Muscle layer of duodenum (tissue), 2 donors: ENCODE measurements around the gene SMAD4.
"Not testable (repeated sequence)": the region's sequence is repeated elsewhere in the genome, so short reads cannot be mapped to it uniquely, and the experiment has no call there.

Experiments
- H3K27ac ChIP-seq: one replicate; pipeline ENCODE4 v1.7.0; 2013; ENCODE audit warnings: mild to moderate bottlenecking, low read length
- H3K27me3 ChIP-seq: one replicate; pipeline ENCODE4 v1.7.0; 2013; ENCODE audit warnings: low read depth, mild to moderate bottlenecking, control low read depth, low read length
- H3K36me3 ChIP-seq, 2 donors: one replicate each; pipeline ENCODE4 v1.7.0; 2013; ENCODE audit warnings: low read length in 2 of 2, control low read depth in 1 of 2, mild to moderate bottlenecking in 1 of 2; ENCODE audit not compliant: insufficient read depth in 2 of 2, control insufficient read depth in 1 of 2
- H3K4me1 ChIP-seq, 2 donors: one replicate each; pipeline ENCODE4 v1.7.0; 2013; ENCODE audit warnings: low read length in 2 of 2, mild to moderate bottlenecking in 2 of 2, control low read depth in 1 of 2, moderate library complexity in 1 of 2; ENCODE audit not compliant: insufficient read depth in 2 of 2, control insufficient read depth in 1 of 2
- H3K4me3 ChIP-seq, 2 donors: one replicate each; pipeline ENCODE4 v1.7.0; 2013; ENCODE audit warnings: low read length in 2 of 2, low read depth in 1 of 2, mild to moderate bottlenecking in 1 of 2
- H3K9me3 ChIP-seq, 2 donors: one replicate each; pipeline ENCODE4 v1.7.0; 2013; ENCODE audit warnings: low read length in 2 of 2, control low read depth in 1 of 2, mild to moderate bottlenecking in 1 of 2; ENCODE audit not compliant: control insufficient read depth in 1 of 2
- donor health status: healthy.

SMAD4 gene

DNA sequence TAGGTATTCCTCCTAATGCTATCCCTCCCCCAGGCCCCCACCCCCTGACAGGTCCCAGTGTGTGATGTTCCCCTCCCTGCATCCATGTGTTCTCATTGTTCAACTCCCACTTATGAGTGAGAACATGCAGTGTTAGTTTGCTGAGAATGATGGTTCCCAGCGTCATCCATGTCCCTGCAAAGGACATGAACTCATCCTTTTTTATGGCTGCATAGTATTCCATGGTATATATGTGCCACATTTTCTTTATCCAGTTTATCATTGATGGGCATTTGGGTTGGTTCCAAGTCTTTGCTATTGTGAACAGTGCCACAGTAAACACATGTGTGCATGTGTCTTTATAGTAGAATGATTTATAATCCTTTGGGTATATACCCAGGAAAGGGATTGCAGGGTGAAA, 63.0 kb downstream of the SMAD4 start:
- H3K27ac ChIP-seq, H3K4me1 ChIP-seq, H3K36me3 ChIP-seq, H3K27me3 ChIP-seq, H3K9me3 ChIP-seq, H3K4me3 ChIP-seq: not testable (repeated sequence)

DNA sequence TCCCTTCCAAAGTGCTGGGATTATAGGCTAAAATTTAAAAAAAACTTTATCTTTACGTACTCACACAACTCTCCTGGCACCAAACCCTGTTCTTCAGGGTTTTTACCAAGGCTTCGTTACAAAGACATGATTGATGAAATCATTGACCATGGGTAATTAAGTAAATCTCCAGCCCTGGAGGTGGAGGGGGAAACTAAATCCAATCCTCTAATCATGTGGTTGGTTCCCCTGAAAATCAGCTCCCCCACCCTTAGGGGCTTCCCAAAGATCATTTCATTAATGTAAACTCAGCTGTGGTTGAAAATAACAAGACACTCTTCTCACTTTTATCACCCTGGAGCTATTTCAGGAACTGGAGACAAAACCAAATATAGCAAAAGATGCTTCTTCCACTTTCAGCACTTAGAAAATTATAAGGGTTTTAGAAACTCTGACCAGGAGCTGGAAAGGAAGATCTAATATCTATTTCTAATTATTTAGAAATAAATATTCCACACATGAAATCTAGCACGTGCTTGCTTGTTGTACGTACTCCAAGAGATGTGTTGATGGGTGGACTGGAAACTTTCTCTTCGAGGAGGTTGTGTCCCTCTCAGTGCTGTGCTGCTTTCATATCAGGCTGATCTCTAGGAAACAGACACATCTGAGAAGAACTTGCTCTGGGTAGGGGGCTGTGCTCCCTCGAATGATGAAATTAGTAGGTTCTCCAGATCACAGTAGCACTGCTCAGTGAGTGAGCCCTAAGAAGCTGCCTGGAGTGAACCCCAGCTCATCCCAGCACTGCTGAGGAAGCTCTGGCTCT, 67.2 kb downstream of the SMAD4 start:
- no peak overlapping the region for H3K27ac ChIP-seq
- H3K27me3 ChIP-seq: no peaks in the 10 kb centered on the region
- peaks cover 0 to 3% of the 10 kb centered on the region in 2 donors for H3K4me1 ChIP-seq
- H3K36me3 ChIP-seq: no peaks in the 10 kb centered on the region
- peaks cover 0 to 2% of the 10 kb centered on the region in 2 donors for H3K9me3 ChIP-seq
- H3K4me3 ChIP-seq: no peak overlapping the region

DNA sequence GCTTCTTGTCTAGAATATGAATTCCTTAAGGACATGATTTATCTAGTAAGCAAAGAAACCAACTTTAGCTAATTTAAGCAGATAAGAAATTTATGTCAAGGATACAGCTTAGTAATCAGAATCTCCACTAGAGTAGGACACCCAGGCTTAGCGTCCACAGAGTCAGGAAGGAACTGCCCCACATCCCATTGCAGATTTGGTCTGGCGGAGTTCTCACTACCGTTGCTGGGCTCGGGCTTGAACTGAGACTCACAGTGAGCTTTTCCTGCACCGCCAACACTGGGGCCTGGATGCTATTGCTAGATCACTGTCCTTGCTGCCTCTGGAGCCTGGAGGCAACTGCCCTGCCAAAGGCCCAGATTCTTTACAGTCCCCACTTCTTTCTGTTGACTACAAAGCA, 68.1 kb downstream of the SMAD4 start:
- Histone ChIP-seq H3K4me1 (peaks cover 0 to 3% of the 10 kb centered on the region in 2 donors), H3K36me3 (no peaks in the 10 kb centered on the region), H3K4me3 (no peak overlapping the region), H3K27me3 (no peaks in the 10 kb centered on the region), H3K9me3 (peaks cover 0 to 3% of the 10 kb centered on the region in 2 donors), H3K27ac (no peak overlapping the region)

DNA sequence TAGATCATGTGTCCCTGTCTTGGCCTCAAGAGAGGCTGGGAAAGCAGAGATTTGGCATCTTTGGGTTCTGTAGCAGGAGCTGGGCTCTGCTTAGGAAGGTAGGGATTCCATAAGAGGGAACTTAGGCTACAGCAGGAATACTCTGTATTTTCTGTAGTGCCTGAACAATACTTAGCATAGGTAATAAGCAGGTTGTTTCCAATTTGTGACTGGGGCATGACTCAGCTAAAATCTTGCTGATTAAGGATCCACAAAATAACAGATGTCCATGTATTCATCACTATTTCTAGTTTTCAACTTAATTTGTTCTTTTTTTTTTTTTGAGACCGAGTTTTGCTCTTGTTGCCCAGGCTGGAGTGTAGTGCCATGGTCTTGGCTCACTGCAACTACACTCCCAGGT, 68.5 kb downstream of the SMAD4 start:
- no peak overlapping the region for H3K4me3 ChIP-seq
- H3K27me3 ChIP-seq: no peaks in the 10 kb centered on the region
- peaks cover 0 to 3% of the 10 kb centered on the region in 2 donors for H3K4me1 ChIP-seq
- H3K27ac ChIP-seq: no peak overlapping the region
- no peaks in the 10 kb centered on the region for H3K36me3 ChIP-seq
- H3K9me3 ChIP-seq: peaks cover 0 to 3% of the 10 kb centered on the region in 2 donors

DNA sequence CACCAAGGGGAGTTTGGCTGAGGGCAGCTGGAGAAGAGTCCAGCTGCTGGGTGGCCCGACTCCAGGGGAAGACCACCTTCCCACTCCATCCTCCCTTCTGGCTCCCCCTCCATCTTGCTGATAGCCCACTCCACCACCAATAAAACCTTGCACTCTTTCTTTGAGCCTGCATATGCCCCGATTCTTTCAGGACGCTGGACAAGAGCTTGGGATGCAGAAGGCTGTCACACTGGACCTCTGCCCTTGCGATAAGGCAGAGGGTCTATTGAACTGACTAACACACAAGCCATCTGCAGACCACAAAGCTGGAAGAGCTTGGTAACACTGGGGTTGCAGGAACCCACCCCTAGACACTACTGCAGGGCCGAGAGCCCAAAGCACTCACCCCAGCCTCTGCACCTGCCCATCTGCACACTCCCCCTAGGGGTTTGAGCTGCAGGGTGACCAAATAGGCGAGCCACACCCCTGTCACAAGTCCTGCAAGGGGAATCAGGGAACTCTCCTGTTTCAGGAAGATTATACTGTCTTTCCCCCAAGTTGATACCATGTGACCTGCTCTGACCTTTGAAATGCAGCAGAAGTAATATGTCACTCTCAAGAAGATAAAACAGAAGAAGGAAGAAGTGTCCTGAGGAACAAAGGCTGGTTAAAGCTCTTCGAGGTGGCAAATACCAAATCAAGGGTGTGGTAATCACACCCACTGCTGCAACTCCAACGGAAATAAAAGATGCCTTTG, 70.5 kb downstream of the SMAD4 start:
- Histone ChIP-seq H3K4me3 (no peak overlapping the region), H3K27me3 (no peaks in the 10 kb centered on the region), H3K4me1 (peaks cover 0 to 3% of the 10 kb centered on the region in 2 donors), H3K27ac (no peak overlapping the region), H3K9me3 (peaks cover 0 to 3% of the 10 kb centered on the region in 2 donors), H3K36me3 (no peaks in the 10 kb centered on the region)

DNA sequence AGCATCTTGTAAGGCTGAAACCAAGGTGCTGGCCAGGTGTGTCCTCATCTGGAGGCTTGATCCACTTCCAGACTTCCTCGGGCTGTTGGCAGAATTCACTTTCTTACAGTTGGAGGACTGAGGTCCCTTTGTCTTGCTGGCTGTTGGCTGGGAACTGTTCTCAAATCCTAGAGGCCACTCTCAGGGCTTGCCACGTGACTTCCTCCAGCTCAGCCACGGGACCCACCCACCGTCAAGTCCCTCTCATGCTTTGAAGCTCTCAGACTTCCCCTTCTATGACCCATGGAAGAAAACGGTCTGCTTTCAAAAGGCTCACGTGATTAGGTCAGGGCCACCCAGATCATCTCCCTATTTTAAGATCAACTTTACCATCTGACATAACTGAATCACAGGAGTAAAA, 77.1 kb downstream of the SMAD4 start:
- H3K36me3 ChIP-seq: no peaks in the 10 kb centered on the region

DNA sequence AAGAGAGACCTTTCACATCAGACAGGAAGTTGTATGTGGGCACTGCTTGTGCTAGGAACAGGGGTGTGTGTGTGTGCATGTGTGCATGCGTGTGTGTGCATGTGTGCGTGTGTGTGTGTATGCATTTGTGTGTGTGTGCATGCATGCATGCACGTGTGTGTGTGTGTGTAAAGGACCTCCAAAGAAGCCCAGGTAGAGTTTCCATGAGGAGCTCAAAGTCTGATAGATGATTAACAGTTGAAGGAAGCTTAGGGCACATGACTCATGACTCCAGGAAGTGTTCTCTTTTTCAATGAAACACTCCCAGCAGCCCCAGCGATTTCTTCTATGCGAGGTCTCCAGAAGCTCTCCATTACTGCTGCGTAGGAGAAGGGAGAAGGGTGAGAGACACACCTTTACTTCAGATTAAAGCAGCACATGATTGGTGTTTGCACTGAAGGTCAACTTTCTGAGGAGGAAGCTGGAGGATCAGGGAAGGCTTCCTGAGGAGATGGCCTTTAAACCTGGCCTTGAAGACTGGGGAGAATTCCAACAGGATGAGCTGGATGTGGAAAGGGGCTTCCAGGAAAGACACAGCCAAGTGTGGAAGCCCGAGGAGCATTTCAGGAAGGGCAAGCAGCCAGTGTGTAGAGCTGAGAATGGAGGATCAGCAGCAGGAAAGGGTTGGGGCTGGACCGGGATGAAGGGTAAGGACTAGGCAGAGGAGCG, 77.7 kb downstream of the SMAD4 start:
- no peaks in the 10 kb centered on the region for H3K4me1 ChIP-seq
- H3K4me3 ChIP-seq: no peak overlapping the region
- H3K9me3 ChIP-seq: no peaks in the 10 kb centered on the region
- no peaks in the 10 kb centered on the region for H3K36me3 ChIP-seq
- H3K27ac ChIP-seq: no peak overlapping the region
- H3K27me3 ChIP-seq: no peaks in the 10 kb centered on the region

More for the DNA sequence above, 77.1 kb downstream of the SMAD4 start:
- H3K27me3 ChIP-seq: no peaks in the 10 kb centered on the region
- no peak overlapping the region for H3K4me3 ChIP-seq
- no peak overlapping the region for H3K27ac ChIP-seq
- H3K9me3 ChIP-seq: peaks cover 0 to 2% of the 10 kb centered on the region in 2 donors
- no peaks in the 10 kb centered on the region for H3K4me1 ChIP-seq

DNA sequence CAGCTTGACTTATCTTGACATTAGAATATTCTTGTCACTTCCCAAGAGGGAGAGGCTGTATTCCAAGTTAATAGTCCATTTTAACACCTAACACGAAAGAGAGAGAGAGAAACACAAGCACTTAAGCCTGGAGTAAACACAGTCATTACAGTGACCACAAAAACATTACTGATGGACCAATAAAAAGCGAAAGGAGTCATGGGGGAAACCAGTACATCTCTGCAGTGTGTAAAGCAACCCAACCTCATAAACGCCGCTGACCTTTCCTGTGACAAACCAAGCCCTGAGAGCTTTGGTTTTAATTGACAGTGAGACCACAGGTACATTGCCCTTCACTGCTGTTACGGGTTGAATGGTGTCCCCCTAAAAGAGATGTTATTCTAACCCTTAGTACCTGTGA, 78.3 kb downstream of the SMAD4 start:
- Histone ChIP-seq H3K27ac (no peak overlapping the region), H3K4me1 (no peaks in the 10 kb centered on the region), H3K36me3 (no peaks in the 10 kb centered on the region), H3K27me3 (no peaks in the 10 kb centered on the region), H3K9me3 (no peaks in the 10 kb centered on the region), H3K4me3 (no peak overlapping the region)

DNA sequence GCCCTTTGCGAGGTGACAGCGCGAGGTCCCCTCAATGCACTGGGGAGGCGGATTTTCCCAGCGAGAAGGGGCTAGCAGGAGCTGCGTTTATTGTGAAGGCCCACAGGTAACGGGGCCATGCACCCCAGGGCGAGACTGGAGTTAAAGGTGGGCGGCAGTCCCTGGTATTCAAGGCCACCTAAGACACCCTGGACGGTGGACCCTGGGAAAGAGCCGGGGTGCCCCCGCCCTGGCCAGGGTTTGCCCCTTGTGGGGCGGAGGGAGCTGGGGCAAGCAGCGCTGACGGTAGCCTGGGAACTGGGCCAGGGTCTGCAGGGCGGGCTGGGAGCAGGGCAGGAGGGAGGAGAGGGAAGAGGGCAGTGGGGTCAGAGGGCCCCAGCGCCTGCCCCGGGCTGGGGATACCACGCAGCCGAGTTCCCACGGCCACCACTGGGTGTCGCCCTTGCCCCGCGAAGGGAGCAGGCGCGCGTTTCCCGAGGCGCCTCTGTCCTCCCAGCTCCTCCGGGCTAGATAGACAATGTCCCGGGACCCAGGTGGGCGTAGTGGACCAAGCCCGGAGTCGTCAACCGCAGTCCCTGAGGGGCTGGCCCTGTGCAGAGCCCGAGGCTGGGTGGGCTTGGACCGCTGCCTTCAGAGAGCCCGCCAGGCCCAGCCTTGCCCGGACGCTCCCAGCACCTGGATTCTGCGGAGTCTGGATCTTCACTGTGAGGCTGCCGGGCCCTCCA, 80.2 kb downstream of the SMAD4 start:
- H3K4me3 ChIP-seq: no peak overlapping the region
- H3K27ac ChIP-seq: no peak overlapping the region
- no peaks in the 10 kb centered on the region for H3K4me1 ChIP-seq
- H3K9me3 ChIP-seq: no peaks in the 10 kb centered on the region
- no peaks in the 10 kb centered on the region for H3K36me3 ChIP-seq
- no peaks in the 10 kb centered on the region for H3K27me3 ChIP-seq

DNA sequence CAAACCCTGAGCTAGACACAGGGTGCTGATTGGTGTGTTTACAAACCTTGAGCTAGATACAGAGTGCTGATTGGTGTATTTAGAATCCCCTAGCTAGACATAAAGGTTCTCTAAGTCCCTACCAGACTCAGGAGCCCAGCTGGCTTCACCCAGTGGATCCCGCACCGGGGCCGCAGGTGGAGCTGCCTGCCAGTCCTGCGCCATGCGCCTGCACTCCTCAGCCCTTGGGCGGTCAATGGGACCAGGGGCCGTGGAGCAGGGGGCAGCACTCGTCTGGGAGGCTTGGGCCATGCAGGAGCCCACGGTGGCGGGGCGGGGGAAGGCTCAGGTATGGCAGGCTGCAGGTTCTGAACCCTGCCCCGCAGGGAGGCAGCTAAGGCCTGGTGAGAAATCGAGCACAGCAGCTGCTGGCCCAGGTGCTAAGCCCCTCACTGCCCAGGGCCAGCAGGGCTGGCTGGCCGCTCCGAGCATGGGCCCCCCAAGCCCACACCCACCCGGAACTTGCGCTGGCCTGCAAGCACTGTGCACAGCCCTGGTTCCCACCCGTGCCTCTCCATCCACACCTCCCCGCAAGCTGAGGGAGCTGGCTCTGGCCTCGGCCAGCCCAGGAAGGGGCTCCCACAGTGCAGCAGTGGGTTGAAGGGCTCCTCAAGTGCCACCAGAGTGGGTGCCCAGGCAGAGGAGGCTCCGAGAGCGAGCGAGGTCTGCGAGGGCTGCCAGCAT, 81.8 kb downstream of the SMAD4 start:
- not testable (repeated sequence) for H3K27ac ChIP-seq, H3K36me3 ChIP-seq, H3K4me1 ChIP-seq, H3K4me3 ChIP-seq, H3K9me3 ChIP-seq, H3K27me3 ChIP-seq
